Caco-2 (cell line): ENCODE data around the gene SACS. TPM values are rescaled to one million over a fixed set of nuclear protein-coding genes. Genes with fewer than 3 reads are reported as not detected.
A peak's percentile ranks its signal among the peaks of the same experiment; 100 is the strongest.

Experiments
- Bru-seq: library from RNA; stranded (reverse); fragments of 400-500 nt; gene quantifications from one replicate; lab custom pipeline; 2021; lab: Mats Ljungman, UMichigan
- BruChase-seq, 2 experiments: library from RNA; stranded (reverse); fragments of 400-500 nt; gene quantifications; one replicate each; lab custom pipeline; 2021; lab: Mats Ljungman, UMichigan
- BruUV-seq: library from RNA; stranded (reverse); fragments of 400-500 nt; replicated peaks from 2 replicates; lab custom pipeline; 2021; lab: Mats Ljungman, UMichigan
- CTCF ChIA-PET: fragments of 300-600 bp; sonication (Branson Sonifier 250); formaldehyde crosslinking; loops from one replicate; lab custom pipeline; 2022; ENCODE audit warnings: antibody characterized with exemption; lab: Charles Lee
- POLR2A ChIA-PET: fragments of 300-600 bp; sonication (Branson Sonifier 250); formaldehyde crosslinking; loops from one replicate; lab custom pipeline; 2022; ENCODE audit warnings: antibody characterized with exemption; lab: Charles Lee
- DNase-seq, 2 experiments: peaks; one replicate each; pipeline versions ENCODE4 v3.0.0 to v3.0.0-alpha.2; 2020 to 2022
- H3K27me3 ChIP-seq: replicated peaks from 2 replicates; pipeline ENCODE4 v1.6.0; 2011; ENCODE audit warnings: low read length; ENCODE audit not compliant: control insufficient read depth, insufficient read depth
- H3K36me3 ChIP-seq: 2 replicates; pipeline ENCODE4 v1.5.1; 2011; ENCODE audit warnings: low read length; ENCODE audit not compliant: control insufficient read depth, insufficient read depth
- H3K4me1 ChIP-seq: fragments of 250-450 bp; sonication (Bioruptor Pico); 2 replicates; pipeline ENCODE4 v1.5.1; 2020; ENCODE audit warnings: mild to moderate bottlenecking
- H3K4me3 ChIP-seq: 2 replicates; pipeline ENCODE4 v1.5.1; 2011; ENCODE audit warnings: low read depth, mild to moderate bottlenecking, control low read depth, low read length
- H3K9me3 ChIP-seq: fragments of 250-450 bp; sonication (Bioruptor Pico); 2 replicates; pipeline ENCODE4 v1.5.1; 2020; ENCODE audit warnings: mild to moderate bottlenecking, moderate library complexity
- H3K27ac Mint-ChIP-seq: one replicate; pipeline ENCODE4 v1.8.0; 2022; ENCODE audit warnings: mixed read lengths; ENCODE audit not compliant: unreplicated experiment
- H3K27me3 Mint-ChIP-seq: one replicate; pipeline ENCODE4 v1.8.0; 2022; ENCODE audit warnings: mixed read lengths; ENCODE audit not compliant: insufficient read depth, unreplicated experiment
- H3K36me3 Mint-ChIP-seq: one replicate; pipeline ENCODE4 v1.8.0; 2022; ENCODE audit warnings: mild to moderate bottlenecking, mixed read lengths; ENCODE audit not compliant: insufficient read depth, unreplicated experiment
- H3K4me1 Mint-ChIP-seq: one replicate; pipeline ENCODE4 v1.8.0; 2022; ENCODE audit warnings: low read depth, mixed read lengths; ENCODE audit not compliant: unreplicated experiment
- H3K4me3 Mint-ChIP-seq: one replicate; pipeline ENCODE4 v1.8.0; 2022; ENCODE audit warnings: mild to moderate bottlenecking, moderate library complexity, mixed read lengths; ENCODE audit not compliant: unreplicated experiment
- H3K9me3 Mint-ChIP-seq: one replicate; pipeline ENCODE4 v1.8.0; 2022; ENCODE audit warnings: mixed read lengths; ENCODE audit not compliant: unreplicated experiment
- CTCF ChIP-seq, 2 experiments: fragments of 200-600 bp in 1 of 2; IDR thresholded peaks; 1 replicate in 1 of 2; 2 replicates in 1 of 2; pipeline versions ENCODE4 v1.5.1 to v1.8.0; 2011 to 2022; ENCODE audit warnings: antibody characterized with exemption in 1 of 2, control low read depth in 1 of 2, inconsistent platforms in 1 of 2, low read depth in 1 of 2, low read length in 1 of 2, mild to moderate bottlenecking in 1 of 2, moderate library complexity in 1 of 2; ENCODE audit not compliant: insufficient read depth in 1 of 2, severe bottlenecking in 1 of 2, unreplicated experiment in 1 of 2
- intact Hi-C: fragments of 100-400 bp; cut with micrococcal nuclease; formaldehyde crosslinking; loops from one replicate; pipeline ENCODE4 v1.10.0; 2022; ENCODE audit not compliant: unreplicated experiment
- long read RNA-seq: library from polyadenylated mRNA; stranded (forward); transcript quantifications from one replicate; pipeline ENCODE4 v2.0.0, GENCODE V29; 2022
- total RNA-seq: library from RNA; stranded (reverse); gene quantifications from 2 replicates; pipeline ENCODE4 v1.2.3, GENCODE V29; 2022

Gene SACS
- total RNA-seq (4.5 and 4.9 TPM in 2 replicates), Bru-seq, nascent RNA (percentile 41 among the genes with signal in this experiment), BruChase-seq, experiment 1, labeled RNA remaining after a 2-hour chase (percentile 53 among the genes with signal in this experiment), BruChase-seq, experiment 2, labeled RNA remaining after a 6-hour chase (percentile 59 among the genes with signal in this experiment)
- long read RNA-seq, partial matches to known transcripts: 2 of 4 reads
- long read RNA-seq, other reads (novel, unspliced or antisense): 2 of 4 reads

GRCh38 chr13:23433171-23434153, at the start of gene SACS:
SACS (minus strand) TSS chr13:23433702; CDS start chr13:23411239, 22,463 bp downstream.
- CTCF ChIA-PET: interaction anchor here (0.8 kb wide), 1 partner anchor 58 kb away, joined by 5 read pairs; no protein-coding TSS in a partner anchor
- peak within 1 kb of the TSS; percentile 18 for H3K27ac Mint-ChIP-seq
- POLR2A ChIA-PET: no interaction called here
- Histone ChIP-seq H3K9me3 (no peaks in the 10 kb centered on the region), H3K4me1 (no peaks in the 10 kb centered on the region), H3K36me3 (no peaks in the 10 kb centered on the region), H3K4me3 (peak within 1 kb of the TSS; percentile 47), H3K27me3 (no peaks in the 10 kb centered on the region)
- peaks cover 4% of the 10 kb centered on the region for H3K27me3 Mint-ChIP-seq
- H3K9me3 Mint-ChIP-seq: no peaks in the 10 kb centered on the region
- no peak for TF ChIP-seq CTCF (IDR thresholded peaks at IDR 0.05; ENCODE audit: insufficient read depth in 1 of 2, low read depth in 1 of 2, low read length in 1 of 2, severe bottlenecking in 1 of 2, unreplicated experiment in 1 of 2)
- peak within 1 kb of the TSS; percentile 93 for H3K4me3 Mint-ChIP-seq
- BruUV-seq: no TSS peak
- H3K36me3 Mint-ChIP-seq: no peaks in the 10 kb centered on the region
- H3K4me1 Mint-ChIP-seq: peaks cover 7% of the 10 kb centered on the region
- intact Hi-C loops: loop anchor here (5.0 kb wide), 1 partner anchor 56 kb away; no protein-coding TSS in a partner anchor
- DNase-seq: peak in 1 of 2 experiments; percentile 46

GRCh38 chr13:23480324-23480723, 46.8 kb upstream of the SACS start:
- Mint-ChIP-seq H3K4me1 (peaks cover 8% of the 10 kb centered on the region), H3K27me3 (no peaks in the 10 kb centered on the region), H3K36me3 (no peaks in the 10 kb centered on the region), H3K4me3 (no peak overlapping the region), H3K27ac (no peak overlapping the region), H3K9me3 (peaks cover 31% of the 10 kb centered on the region)
- intact Hi-C loops: no loop called here
- no TSS peak for BruUV-seq
- H3K4me1 ChIP-seq: peaks cover 7% of the 10 kb centered on the region; the same call in 1 of the 2 replicates
- no peaks in the 10 kb centered on the region for H3K27me3 ChIP-seq
- no peaks in the 10 kb centered on the region for H3K36me3 ChIP-seq
- ChIA-PET POLR2A (no interaction called here), CTCF (no interaction called here)
- no peak for DNase-seq
- peaks cover 17% of the 10 kb centered on the region for H3K9me3 ChIP-seq
- no peak overlapping the region for H3K4me3 ChIP-seq
- TF ChIP-seq CTCF (IDR thresholded peaks at IDR 0.05; ENCODE audit: insufficient read depth in 1 of 2, low read depth in 1 of 2, low read length in 1 of 2, severe bottlenecking in 1 of 2, unreplicated experiment in 1 of 2): no peak

- BruUV-seq: no TSS peak
- no peak for DNase-seq
- POLR2A ChIA-PET: no interaction called here
Observed at GRCh38 chr13:23477101-23477500, 43.6 kb upstream of the SACS start.

More at GRCh38 chr13:23477101-23477500, 43.6 kb upstream of the SACS start:
- H3K36me3 ChIP-seq: no peaks in the 10 kb centered on the region
- no peak overlapping the region for H3K4me3 ChIP-seq
- Mint-ChIP-seq H3K27ac (no peak overlapping the region), H3K4me1 (peaks cover 8% of the 10 kb centered on the region), H3K27me3 (no peaks in the 10 kb centered on the region), H3K36me3 (no peaks in the 10 kb centered on the region), H3K4me3 (no peak overlapping the region), H3K9me3 (peaks cover 31% of the 10 kb centered on the region)
- peaks cover 17% of the 10 kb centered on the region for H3K9me3 ChIP-seq
- CTCF ChIA-PET: no interaction called here
- peaks cover 13% of the 10 kb centered on the region for H3K4me1 ChIP-seq
- no peaks in the 10 kb centered on the region for H3K27me3 ChIP-seq
- intact Hi-C loops: no loop called here
- TF ChIP-seq CTCF (IDR thresholded peaks at IDR 0.05; ENCODE audit: insufficient read depth in 1 of 2, low read depth in 1 of 2, low read length in 1 of 2, severe bottlenecking in 1 of 2, unreplicated experiment in 1 of 2): no peak
